Testis (tissue), 2 donors: Measurements from ENCODE around the gene PROM2.

Experiments used
- POLR2A ChIP-seq: fragments of 450-650 bp; IDR thresholded peaks from one replicate; pipeline ENCODE4 v1.6.1; 2017; ENCODE audit warnings: antibody characterized with exemption, mild to moderate bottlenecking, moderate library complexity
- TF ChIP-seq, protein P1 (sequence below), 3 experiments: fragments of 450-650 bp in 2 of 3; fragments of 200-600 bp in 1 of 3; sonication (generic) in 1 of 3; IDR thresholded peaks; one replicate each; pipeline ENCODE4 v1.5.1; 2016 to 2019; ENCODE audit warnings: antibody characterized with exemption in 3 of 3, mild to moderate bottlenecking in 2 of 3, moderate library complexity in 1 of 3

DNA sequence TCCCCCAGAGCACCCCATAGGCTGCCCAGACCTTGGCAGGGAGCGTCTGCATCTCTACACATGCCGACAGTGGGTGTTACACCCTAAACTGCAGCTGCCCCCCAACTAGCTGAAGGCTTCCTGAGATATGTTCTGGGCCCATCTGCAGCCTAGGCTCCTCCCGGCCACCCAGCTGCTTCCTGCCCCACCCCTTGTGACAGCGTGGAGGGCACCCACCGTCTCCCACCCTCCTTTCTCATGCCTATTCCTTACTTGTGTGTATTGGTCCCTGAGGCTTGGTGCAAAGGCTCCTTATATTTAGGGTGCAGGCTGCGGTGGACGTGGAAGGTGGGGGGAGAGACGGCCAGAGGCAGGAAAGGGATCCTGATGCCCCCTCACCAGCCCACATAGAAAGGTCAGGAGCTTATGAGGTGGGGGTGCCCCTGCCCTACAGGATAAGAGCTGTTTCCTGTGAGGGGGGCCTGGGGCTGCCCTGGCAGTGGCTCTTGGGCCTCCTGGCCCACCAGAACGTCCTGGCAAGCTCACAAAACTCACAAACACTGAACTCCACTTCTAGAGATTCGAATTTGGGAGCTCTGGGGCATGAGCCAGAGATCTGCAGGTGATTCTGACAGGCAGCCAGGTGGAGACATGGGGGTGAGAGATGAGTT lies 7.3 kb upstream of the PROM2 start:
- TF ChIP-seq, protein P1, sequence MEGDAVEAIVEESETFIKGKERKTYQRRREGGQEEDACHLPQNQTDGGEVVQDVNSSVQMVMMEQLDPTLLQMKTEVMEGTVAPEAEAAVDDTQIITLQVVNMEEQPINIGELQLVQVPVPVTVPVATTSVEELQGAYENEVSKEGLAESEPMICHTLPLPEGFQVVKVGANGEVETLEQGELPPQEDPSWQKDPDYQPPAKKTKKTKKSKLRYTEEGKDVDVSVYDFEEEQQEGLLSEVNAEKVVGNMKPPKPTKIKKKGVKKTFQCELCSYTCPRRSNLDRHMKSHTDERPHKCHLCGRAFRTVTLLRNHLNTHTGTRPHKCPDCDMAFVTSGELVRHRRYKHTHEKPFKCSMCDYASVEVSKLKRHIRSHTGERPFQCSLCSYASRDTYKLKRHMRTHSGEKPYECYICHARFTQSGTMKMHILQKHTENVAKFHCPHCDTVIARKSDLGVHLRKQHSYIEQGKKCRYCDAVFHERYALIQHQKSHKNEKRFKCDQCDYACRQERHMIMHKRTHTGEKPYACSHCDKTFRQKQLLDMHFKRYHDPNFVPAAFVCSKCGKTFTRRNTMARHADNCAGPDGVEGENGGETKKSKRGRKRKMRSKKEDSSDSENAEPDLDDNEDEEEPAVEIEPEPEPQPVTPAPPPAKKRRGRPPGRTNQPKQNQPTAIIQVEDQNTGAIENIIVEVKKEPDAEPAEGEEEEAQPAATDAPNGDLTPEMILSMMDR (IDR thresholded peaks at IDR 0.05): no peak
- TF ChIP-seq POLR2A: no peak
